ENCODE data around the gene LRRC15.
A peak's percentile ranks its signal among the peaks of the same experiment; 100 is the strongest.

Gene LRRC15

DNA sequence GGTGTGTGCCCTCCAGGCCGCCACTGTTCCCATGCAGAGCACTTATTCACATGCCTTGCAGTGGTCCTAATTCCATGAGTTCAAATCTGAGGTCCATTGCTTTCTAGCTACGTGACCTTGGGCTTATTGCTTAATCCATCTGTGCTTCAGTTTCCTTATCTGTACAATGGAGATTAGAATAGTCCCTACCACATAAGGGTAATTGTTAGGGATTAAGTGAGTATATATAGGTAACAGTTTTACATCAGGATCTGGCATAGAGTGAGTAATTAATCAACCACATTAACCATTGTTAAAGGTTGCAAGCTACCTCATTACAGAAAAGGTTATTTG is 26.0 kb downstream of the LRRC15 start:
- no peak overlapping the region for H3K4me3 Mint-ChIP-seq
- H3K4me1 Mint-ChIP-seq, result peaks cover 25% of the 10 kb centered on the region
- TF ChIP-seq, protein P1, sequence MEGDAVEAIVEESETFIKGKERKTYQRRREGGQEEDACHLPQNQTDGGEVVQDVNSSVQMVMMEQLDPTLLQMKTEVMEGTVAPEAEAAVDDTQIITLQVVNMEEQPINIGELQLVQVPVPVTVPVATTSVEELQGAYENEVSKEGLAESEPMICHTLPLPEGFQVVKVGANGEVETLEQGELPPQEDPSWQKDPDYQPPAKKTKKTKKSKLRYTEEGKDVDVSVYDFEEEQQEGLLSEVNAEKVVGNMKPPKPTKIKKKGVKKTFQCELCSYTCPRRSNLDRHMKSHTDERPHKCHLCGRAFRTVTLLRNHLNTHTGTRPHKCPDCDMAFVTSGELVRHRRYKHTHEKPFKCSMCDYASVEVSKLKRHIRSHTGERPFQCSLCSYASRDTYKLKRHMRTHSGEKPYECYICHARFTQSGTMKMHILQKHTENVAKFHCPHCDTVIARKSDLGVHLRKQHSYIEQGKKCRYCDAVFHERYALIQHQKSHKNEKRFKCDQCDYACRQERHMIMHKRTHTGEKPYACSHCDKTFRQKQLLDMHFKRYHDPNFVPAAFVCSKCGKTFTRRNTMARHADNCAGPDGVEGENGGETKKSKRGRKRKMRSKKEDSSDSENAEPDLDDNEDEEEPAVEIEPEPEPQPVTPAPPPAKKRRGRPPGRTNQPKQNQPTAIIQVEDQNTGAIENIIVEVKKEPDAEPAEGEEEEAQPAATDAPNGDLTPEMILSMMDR (IDR thresholded peaks at IDR 0.05), result no peak
- no peak for DNase-seq
- H3K27me3 Mint-ChIP-seq (ENCODE audit: low read depth, poor library complexity), result peaks cover 37% of the 10 kb centered on the region
- H3K9me3 Mint-ChIP-seq, result no peaks in the 10 kb centered on the region
- no peak overlapping the region for H3K27ac Mint-ChIP-seq
- no peaks in the 10 kb centered on the region for H3K36me3 Mint-ChIP-seq (ENCODE audit: low read depth)

DNA sequence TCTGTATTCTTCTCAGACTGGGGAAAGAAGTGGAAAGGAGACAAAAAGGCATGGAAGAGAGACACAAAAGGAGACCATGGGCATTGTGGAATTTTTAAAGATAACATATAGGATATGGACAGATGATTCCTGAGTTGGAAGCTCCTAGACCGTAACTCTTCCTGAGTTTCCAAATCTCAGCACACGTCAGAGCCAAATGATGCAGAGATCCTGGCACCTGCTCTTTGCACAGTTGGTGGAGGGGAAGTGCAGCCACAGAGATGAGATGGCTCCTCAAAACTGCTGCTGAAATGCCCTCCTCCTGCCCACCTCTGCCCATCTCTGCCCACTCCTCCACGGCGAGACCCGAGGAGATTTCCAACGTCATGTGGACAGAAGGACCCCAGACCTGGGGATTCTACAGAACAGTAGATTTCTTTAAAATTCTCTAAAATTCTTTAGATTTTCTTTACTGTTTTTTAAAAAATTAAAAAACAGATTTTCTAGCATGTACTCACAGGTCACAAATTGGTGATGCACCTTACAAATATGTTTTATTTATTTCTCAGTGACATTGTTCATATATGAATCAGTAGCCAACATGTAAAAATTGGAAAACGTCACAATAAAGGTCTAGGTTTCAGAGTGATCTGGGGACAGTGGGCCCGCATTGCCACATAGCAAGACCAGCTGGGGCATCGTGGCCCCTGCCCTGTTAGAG is 26.5 kb downstream of the LRRC15 start:
- H3K27ac Mint-ChIP-seq, result no peak overlapping the region
- H3K27me3 Mint-ChIP-seq (ENCODE audit: low read depth, poor library complexity), result peaks cover 41% of the 10 kb centered on the region
- H3K4me1 Mint-ChIP-seq, result peaks cover 25% of the 10 kb centered on the region
- TF ChIP-seq, protein P1 (IDR thresholded peaks at IDR 0.05), result no peak
- no peaks in the 10 kb centered on the region for H3K36me3 Mint-ChIP-seq (ENCODE audit: low read depth)
- no peak for DNase-seq
- no peaks in the 10 kb centered on the region for H3K9me3 Mint-ChIP-seq
- no peak overlapping the region for H3K4me3 Mint-ChIP-seq

DNA sequence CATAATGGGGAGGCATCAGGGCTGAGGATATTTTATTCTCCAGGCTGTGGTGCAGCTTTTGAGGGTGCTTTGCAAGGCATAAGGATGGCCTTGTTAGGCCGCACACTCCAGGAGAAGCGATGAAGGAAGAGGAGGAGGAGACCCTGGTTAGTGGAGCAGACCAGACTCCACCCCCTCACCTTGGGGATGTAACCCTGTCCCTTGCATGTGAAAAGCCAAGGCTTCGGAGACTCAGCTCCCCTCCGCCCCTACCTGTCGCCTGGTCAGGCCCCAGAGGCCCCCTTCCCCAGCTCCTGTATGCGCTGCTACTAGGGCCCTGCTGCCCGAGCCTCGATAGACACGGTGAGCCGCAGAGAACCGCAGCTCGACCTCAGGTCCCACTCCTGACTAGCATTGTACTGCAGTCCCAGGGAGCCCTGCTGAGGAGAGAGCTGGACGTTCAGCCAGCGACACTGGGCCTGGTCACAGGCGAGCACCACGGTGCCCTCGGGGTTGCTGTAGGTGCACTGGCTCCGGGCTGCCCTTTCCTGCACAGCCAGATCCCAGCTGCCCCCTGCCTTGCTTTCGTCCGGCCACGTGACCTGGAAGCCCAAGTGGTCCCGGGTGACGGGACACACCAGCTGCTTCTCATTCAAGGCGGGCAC is 28.7 kb downstream of the LRRC15 start:
- H3K4me3 Mint-ChIP-seq, result no peak overlapping the region
- no peak overlapping the region for H3K27ac Mint-ChIP-seq
- peaks cover 42% of the 10 kb centered on the region for H3K4me1 Mint-ChIP-seq
- no peak for DNase-seq
- H3K9me3 Mint-ChIP-seq, result no peaks in the 10 kb centered on the region
- H3K36me3 Mint-ChIP-seq (ENCODE audit: low read depth), result no peaks in the 10 kb centered on the region
- TF ChIP-seq, protein P1 (IDR thresholded peaks at IDR 0.05), result no peak
- H3K27me3 Mint-ChIP-seq (ENCODE audit: low read depth, poor library complexity), result peaks cover 50% of the 10 kb centered on the region

DNA sequence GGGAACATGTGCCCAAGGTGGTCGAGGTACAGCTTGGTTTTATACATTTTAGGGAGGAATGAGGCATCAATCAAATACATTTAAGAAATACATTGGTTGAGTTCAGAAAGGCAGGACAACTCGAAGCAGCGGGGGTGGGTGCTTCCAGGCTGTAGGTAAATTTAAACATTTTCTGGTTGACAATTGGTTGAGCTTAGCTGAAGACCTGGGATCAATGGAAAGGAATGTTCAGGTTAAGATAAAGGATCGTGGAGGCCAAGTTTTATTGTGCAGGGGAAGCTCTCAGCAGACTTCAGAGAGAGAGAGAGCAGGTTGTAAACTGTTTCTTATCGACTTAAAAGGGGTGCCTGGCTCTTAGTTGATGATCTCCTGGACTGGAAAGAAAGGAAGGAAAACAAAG is 29.7 kb downstream of the LRRC15 start:
- H3K27ac Mint-ChIP-seq, result no peak overlapping the region
- no peak overlapping the region for H3K4me3 Mint-ChIP-seq
- TF ChIP-seq, protein P1 (IDR thresholded peaks at IDR 0.05), result no peak
- no peaks in the 10 kb centered on the region for H3K9me3 Mint-ChIP-seq
- DNase-seq, result no peak
- H3K27me3 Mint-ChIP-seq (ENCODE audit: low read depth, poor library complexity), result peaks cover 56% of the 10 kb centered on the region
- H3K4me1 Mint-ChIP-seq, result peaks cover 42% of the 10 kb centered on the region
- H3K36me3 Mint-ChIP-seq (ENCODE audit: low read depth), result no peaks in the 10 kb centered on the region

DNA sequence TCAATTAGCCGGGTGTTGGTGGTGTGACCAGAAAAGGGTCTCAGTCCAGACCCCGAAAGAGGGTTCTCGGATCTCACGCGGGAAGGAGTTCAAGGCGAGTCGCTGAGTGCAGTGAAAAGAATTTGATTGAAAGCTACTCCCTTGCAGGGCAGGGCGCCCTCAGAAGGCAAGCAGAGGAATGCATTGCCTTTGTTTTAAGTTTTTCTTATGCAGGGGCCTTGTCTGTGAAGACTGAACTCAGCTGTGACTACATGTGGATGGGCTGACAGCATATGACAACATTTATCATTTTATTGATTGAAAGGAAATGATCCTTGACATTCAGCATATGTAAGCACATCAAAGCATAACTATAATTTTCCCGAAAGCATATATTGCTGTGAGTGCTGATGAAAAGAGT is 30.2 kb downstream of the LRRC15 start:
- no peak for DNase-seq
- Mint-ChIP-seq H3K27ac (peak overlapping the region; percentile 32), H3K9me3 (no peaks in the 10 kb centered on the region), H3K4me3 (no peak overlapping the region), H3K4me1 (peaks cover 42% of the 10 kb centered on the region), H3K27me3 (ENCODE audit: low read depth, poor library complexity) (peaks cover 59% of the 10 kb centered on the region), H3K36me3 (ENCODE audit: low read depth) (no peaks in the 10 kb centered on the region)
- TF ChIP-seq, protein P1 (IDR thresholded peaks at IDR 0.05), result no peak
